Activated naive CD8-positive, alpha-beta T cell (primary cell): ENCODE measurements around the gene DAZAP1.
A peak's percentile ranks its signal among the peaks of the same experiment; 100 is the strongest.

Experiments used
- H3K27ac Mint-ChIP-seq: one replicate; pipeline ENCODE4 v1.8.0; 2021; ENCODE audit warnings: mixed read lengths
- H3K27me3 Mint-ChIP-seq: one replicate; pipeline ENCODE4 v1.8.0; 2021; ENCODE audit warnings: mixed read lengths
- H3K36me3 Mint-ChIP-seq: one replicate; pipeline ENCODE4 v1.8.0; 2021; ENCODE audit warnings: mixed read lengths
- H3K4me1 Mint-ChIP-seq: one replicate; pipeline ENCODE4 v1.8.0; 2021; ENCODE audit warnings: low read depth, mixed read lengths
- H3K4me3 Mint-ChIP-seq: one replicate; pipeline ENCODE4 v1.8.0; 2021; ENCODE audit warnings: mild to moderate bottlenecking, mixed read lengths
- H3K9me3 Mint-ChIP-seq: one replicate; pipeline ENCODE4 v1.8.0; 2021; ENCODE audit warnings: low read depth, mixed read lengths

Gene DAZAP1

DNA sequence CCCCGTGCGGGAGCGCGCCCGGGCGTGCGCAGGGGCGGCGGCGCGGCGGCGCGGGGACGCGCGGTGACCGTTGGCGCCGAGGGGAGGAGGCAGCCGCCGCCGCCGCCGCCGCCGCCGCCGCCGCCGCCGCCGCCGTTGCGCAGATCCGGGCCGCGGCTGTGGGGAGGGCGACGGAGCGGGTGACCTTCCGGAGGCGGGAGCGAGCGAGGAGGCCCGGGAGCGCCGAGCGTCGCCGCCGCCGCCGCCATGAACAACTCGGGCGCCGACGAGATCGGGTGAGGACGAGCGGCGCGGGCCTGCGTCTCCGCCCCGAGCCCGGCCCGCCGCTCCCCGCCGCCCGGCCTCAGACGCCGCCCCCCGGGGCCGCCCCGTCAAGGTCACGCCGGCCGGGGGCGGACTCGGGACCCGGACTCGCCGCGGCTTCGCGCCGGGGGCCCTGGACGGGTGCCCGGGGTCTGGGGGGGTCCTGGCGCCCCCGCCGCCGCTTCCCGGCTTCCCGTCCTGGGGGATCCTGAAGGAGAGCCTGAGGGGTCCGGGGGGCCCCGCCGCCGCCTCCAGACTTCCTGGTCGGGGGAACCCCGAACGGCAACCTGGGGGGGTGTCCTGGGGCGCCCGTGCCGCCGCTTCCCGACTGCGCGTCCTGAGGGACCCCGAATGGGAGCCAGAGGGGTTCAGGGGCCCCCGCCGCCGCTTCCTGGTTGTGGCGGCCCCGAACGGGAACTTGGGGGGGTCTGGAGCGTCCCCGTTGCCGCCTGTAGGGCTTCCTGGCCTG lies at the start of gene DAZAP1:
Gene DAZAP1 (plus strand): TSS at position 59 of the 772 bp plus-strand sequence. CDS start 188 bp downstream, at position 247.
- Mint-ChIP-seq H3K4me3 (peak within 1 kb of the TSS; percentile 75), H3K9me3 (no peaks in the 10 kb centered on the region), H3K4me1 (peaks cover 41% of the 10 kb centered on the region), H3K27me3 (no peaks in the 10 kb centered on the region), H3K36me3 (peaks cover 2% of the 10 kb centered on the region), H3K27ac (peak within 1 kb of the TSS; percentile 83)

GRCh38 chr19:1360126-1360817 lies 47.1 kb upstream of the DAZAP1 start:
- Mint-ChIP-seq H3K36me3 (peaks cover 3% of the 10 kb centered on the region), H3K27ac (no peak overlapping the region), H3K27me3 (no peaks in the 10 kb centered on the region), H3K4me1 (peaks cover 43% of the 10 kb centered on the region), H3K4me3 (no peak overlapping the region), H3K9me3 (no peaks in the 10 kb centered on the region)

DNA sequence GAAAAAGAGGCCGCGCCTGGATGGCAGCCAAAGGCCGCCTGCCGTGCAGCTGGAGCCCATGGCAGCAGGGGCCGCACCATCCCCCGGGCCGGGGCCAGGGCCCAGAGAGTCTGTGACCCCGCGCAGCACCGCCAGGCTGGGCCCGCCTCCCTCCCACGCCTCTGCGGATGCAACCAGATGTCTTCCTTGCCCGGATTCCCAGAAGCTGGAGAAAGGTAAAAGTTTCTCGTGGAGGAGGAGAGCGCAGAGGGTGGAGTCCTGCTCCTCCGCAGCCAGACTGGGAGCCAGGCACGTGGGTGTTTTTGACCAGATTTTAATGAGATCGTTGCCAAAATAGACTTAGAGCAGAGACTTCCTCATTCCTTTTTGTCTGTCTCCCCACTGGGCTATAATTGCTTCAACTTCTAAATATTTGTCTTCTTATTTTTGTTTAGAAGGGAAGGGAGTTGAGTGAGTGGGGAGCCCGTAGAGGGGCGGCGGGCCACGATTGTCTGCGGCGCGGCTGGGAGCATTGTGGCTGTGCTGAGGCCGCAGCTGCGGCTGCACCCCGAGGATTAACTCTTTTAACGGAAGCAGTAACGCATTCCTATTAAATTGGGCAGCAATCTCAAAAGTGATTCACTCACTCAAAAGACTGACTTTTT lies 46.4 kb upstream of the DAZAP1 start:
- Mint-ChIP-seq H3K9me3 (no peaks in the 10 kb centered on the region), H3K36me3 (peaks cover 3% of the 10 kb centered on the region), H3K4me3 (no peak overlapping the region), H3K27me3 (no peaks in the 10 kb centered on the region), H3K4me1 (peaks cover 38% of the 10 kb centered on the region), H3K27ac (no peak overlapping the region)

- peaks cover 33% of the 10 kb centered on the region for H3K4me1 Mint-ChIP-seq
- H3K27ac Mint-ChIP-seq: no peak overlapping the region
Measured at GRCh38 chr19:1361601-1362386, 45.6 kb upstream of the DAZAP1 start.

GRCh38 chr19:1362387-1363257 lies 44.8 kb upstream of the DAZAP1 start:
- Mint-ChIP-seq H3K27me3 (no peaks in the 10 kb centered on the region), H3K36me3 (peaks cover 5% of the 10 kb centered on the region), H3K4me1 (peaks cover 33% of the 10 kb centered on the region), H3K4me3 (peak overlapping the region; percentile 79), H3K27ac (no peak overlapping the region), H3K9me3 (no peaks in the 10 kb centered on the region)

More at GRCh38 chr19:1361601-1362386, 45.6 kb upstream of the DAZAP1 start:
- Mint-ChIP-seq H3K36me3 (peaks cover 3% of the 10 kb centered on the region), H3K9me3 (no peaks in the 10 kb centered on the region), H3K4me3 (no peak overlapping the region), H3K27me3 (no peaks in the 10 kb centered on the region)

GRCh38 chr19:1363599-1363998 lies 43.8 kb upstream of the DAZAP1 start:
- Mint-ChIP-seq H3K9me3 (no peaks in the 10 kb centered on the region), H3K4me1 (peaks cover 33% of the 10 kb centered on the region), H3K27ac (peak overlapping the region; percentile 72), H3K27me3 (no peaks in the 10 kb centered on the region), H3K4me3 (peak overlapping the region; percentile 79), H3K36me3 (peaks cover 5% of the 10 kb centered on the region)

DNA sequence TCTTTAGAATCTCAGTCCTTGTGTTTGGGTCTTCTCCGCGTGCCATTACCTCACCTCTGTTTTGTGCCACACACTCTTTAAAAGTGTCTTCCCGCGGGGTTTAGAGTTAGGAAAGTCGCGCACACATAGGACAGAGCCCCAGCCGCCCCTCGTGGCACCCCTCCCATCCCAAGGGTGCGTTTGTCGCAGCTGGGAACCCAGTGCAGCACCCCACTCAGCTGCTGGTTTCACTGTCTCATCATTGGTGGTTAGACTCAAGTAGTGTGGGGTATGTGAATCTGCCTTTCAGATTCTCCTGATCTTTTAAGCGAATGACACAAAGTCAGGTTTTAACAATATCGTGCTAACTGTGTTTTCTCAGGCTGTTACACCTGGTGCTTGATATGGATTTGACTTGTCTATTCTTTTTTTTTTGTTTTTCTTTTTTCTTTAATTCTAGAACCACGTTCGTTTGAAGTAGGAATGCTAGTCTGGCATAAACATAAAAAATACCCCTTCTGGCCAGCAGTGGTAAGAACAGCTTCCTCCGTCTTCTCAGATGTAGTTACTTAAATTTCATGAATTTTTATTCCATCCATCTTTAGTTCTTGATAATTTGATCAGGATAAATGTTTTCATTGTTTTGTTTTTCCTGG lies 43.2 kb upstream of the DAZAP1 start:
- Mint-ChIP-seq H3K36me3 (peaks cover 5% of the 10 kb centered on the region), H3K9me3 (no peaks in the 10 kb centered on the region), H3K27me3 (no peaks in the 10 kb centered on the region), H3K4me3 (peak overlapping the region; percentile 79), H3K4me1 (peaks cover 33% of the 10 kb centered on the region), H3K27ac (peak overlapping the region; percentile 72)

DNA sequence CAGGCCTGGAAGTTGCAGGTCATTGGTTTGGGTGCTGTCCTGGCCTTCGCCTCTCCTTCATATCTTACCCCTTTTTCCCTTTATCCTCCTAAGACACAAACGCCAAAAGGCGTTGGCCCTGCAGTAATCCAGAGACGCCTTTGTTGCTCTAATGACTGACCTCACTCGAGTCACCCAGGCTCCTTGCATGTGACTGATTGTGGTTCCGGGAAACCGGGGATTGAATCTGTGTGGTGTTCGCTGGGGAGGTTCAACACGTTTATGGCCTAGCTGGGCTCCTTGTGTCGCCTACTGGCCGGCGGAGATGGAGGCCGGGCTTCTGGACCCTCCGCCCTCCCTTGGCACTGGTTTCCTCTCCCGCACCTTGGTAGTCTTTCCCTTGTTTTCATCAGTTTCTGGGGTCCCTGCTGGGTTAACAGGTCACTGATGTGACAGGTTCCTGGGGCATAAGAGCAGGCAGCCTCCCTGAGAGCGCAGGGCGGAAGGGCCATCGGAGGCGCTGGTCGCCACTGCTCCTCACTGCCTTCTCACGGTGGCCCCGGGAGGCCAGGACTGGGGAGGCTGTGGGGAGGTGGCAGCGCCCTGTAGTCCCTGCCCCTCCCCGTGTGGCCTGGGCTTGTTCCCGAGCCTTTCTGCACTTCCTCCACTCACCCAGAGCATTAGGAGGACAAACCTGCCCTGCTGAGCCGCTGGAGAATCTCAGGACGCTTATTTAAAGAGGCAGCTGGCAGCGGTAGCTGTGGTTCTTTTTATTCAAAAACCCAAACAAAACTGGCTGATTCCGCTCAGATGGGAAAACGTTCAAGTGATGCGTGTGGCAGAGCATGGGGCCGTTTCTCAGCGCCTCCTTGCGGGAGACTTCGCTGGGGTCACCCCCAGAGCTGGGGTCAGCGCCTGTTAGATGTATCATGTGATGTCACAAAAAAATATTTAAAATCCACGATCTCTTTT lies 41.8 kb upstream of the DAZAP1 start:
- Mint-ChIP-seq H3K9me3 (no peaks in the 10 kb centered on the region), H3K27ac (no peak overlapping the region), H3K36me3 (peaks cover 5% of the 10 kb centered on the region), H3K4me3 (no peak overlapping the region), H3K4me1 (peaks cover 33% of the 10 kb centered on the region), H3K27me3 (no peaks in the 10 kb centered on the region)

DNA sequence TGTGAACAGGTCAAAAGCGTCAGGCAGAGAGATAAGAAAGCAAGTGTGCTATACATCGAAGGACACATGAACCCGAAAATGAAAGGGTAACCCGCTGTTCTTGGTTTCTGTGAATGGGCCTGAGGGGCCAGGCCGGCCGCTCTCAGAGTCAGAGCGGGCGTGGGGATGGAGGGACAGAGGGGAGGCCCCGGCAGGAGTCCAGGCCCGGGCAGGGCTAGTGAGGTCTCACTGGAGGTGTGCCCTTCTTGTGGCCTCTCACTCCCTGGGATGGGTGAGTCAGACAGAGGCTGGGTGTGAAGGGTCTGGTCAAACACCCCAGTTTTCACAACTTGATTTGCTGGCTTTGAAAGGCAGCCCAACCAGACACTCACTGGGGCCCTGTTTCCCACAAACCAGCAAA lies 41.1 kb upstream of the DAZAP1 start:
- Mint-ChIP-seq H3K9me3 (no peaks in the 10 kb centered on the region), H3K4me3 (no peak overlapping the region), H3K27me3 (no peaks in the 10 kb centered on the region), H3K4me1 (peaks cover 33% of the 10 kb centered on the region), H3K27ac (no peak overlapping the region), H3K36me3 (peaks cover 5% of the 10 kb centered on the region)

DNA sequence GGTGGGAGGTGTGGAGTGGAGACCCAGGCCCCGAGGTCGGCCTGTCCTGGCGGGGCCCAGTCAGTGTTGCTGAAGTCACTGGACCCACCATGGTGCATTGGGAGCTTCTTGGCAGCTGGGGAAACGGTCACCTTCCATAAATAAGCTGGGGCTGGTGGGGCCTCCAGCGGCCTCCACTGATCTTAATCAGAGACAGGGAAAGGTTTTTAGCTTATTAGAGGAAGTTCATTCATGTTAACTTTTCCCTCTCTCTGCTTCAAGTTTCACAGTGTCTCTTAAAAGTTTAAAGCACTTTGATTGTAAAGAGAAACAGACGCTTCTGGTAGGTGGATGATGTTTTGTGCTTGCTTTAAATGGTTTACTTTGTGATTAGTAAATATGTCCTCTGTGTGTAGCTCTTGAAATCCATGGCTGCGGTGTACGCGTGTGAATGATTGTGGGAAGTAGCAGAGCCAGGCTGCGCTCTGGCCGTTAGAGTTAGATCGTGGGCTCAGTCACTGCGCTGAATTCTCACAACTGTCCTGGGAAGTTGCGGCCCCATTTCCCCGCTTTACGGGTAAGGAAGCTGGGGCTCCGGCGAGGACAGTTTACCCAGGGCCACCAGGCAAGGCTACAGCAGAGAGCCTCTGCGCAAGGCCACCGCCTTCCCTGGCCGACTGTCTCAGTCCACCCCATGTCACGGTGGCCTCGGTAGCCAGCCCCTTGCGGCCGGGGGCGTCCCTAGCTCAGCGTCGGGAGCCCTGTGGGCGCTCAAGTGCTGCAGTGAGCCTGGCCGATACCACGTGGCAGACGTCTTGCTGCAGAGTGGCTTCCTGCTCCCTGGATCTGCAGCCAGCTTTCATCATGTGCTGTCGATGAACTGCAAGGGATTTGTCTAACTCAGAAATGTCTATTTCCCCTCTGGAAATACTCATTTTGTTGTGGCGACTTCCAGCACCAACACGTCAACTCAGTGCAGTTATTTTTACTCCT lies 40.2 kb upstream of the DAZAP1 start:
- Mint-ChIP-seq H3K27ac (no peak overlapping the region), H3K4me3 (no peak overlapping the region), H3K27me3 (no peaks in the 10 kb centered on the region), H3K36me3 (peaks cover 2% of the 10 kb centered on the region), H3K4me1 (peaks cover 30% of the 10 kb centered on the region), H3K9me3 (no peaks in the 10 kb centered on the region)

- H3K27me3 Mint-ChIP-seq: no peaks in the 10 kb centered on the region
Measured at GRCh38 chr19:1369214-1369805, 38.1 kb upstream of the DAZAP1 start.

More at GRCh38 chr19:1369214-1369805, 38.1 kb upstream of the DAZAP1 start:
- Mint-ChIP-seq H3K4me1 (peaks cover 9% of the 10 kb centered on the region), H3K36me3 (peaks cover 2% of the 10 kb centered on the region), H3K9me3 (no peaks in the 10 kb centered on the region), H3K4me3 (no peak overlapping the region), H3K27ac (no peak overlapping the region)
